HepG2 (cell line): Measurements from ENCODE around the gene HYCC2. TPM values are rescaled to one million over a fixed set of nuclear protein-coding genes. Genes with fewer than 3 reads are reported as not detected.

Experiments
- ATF7-NPFF ChIP-seq: sonication (generic); formaldehyde crosslinking; IDR thresholded peaks from 2 replicates; pipeline ENCODE4 v1.8.1; 2023; ENCODE audit warnings: mild to moderate bottlenecking, low read depth, missing genetic modification reagents, moderate library complexity
- CREB1 ChIP-seq, 2 experiments: fragments of 450-650 bp in 1 of 2; IDR thresholded peaks; 2 replicates each; pipeline ENCODE4 v1.6.1; 2016 to 2017; ENCODE audit warnings: control low read depth in 1 of 2, mild to moderate bottlenecking in 1 of 2, missing compliant biosample characterization in 1 of 2, missing genetic modification characterization in 1 of 2
- EEA1 ChIP-seq: sonication (generic); formaldehyde crosslinking; IDR thresholded peaks from 2 replicates; pipeline ENCODE4 v1.5.1; 2020; ENCODE audit warnings: mild to moderate bottlenecking, missing genetic modification reagents, borderline replicate concordance
- POLR2G ChIP-seq: fragments of 200-400 bp; formaldehyde crosslinking; IDR thresholded peaks from 2 replicates; pipeline ENCODE4 v1.6.1; 2018; ENCODE audit warnings: mild to moderate bottlenecking, low read depth, low read length, moderate library complexity
- PRDM4 ChIP-seq: sonication (generic); formaldehyde crosslinking; IDR thresholded peaks from 2 replicates; pipeline ENCODE4 v1.9.0; 2021; ENCODE audit warnings: missing genetic modification reagents, borderline replicate concordance
- RAD51 ChIP-seq: fragments of 450-650 bp; IDR thresholded peaks from 2 replicates; pipeline ENCODE4 v1.6.1; 2016; ENCODE audit warnings: borderline replicate concordance
- SKIL ChIP-seq: sonication (generic); formaldehyde crosslinking; IDR thresholded peaks from 2 replicates; pipeline ENCODE4 v1.8.0; 2022; ENCODE audit warnings: missing genetic modification reagents, mild to moderate bottlenecking, moderate library complexity, borderline replicate concordance
- SUZ12 ChIP-seq: fragments of 150-350 bp; IDR thresholded peaks from 2 replicates; pipeline ENCODE4 v1.6.1; 2014; ENCODE audit warnings: low read depth, low read length
- ZNF614 ChIP-seq: IDR thresholded peaks from 2 replicates; pipeline ENCODE4 v1.6.1; 2018; ENCODE audit warnings: missing biosample characterization, missing genetic modification reagents, inconsistent platforms, borderline replicate concordance
- ZNF709 ChIP-seq: sonication (generic); formaldehyde crosslinking; IDR thresholded peaks from 2 replicates; pipeline ENCODE4 v1.5.0; 2020; ENCODE audit warnings: mild to moderate bottlenecking, missing genetic modification reagents
- ZZZ3 ChIP-seq: sonication (generic); formaldehyde crosslinking; IDR thresholded peaks from 2 replicates; pipeline ENCODE4 v1.4.0; 2020; ENCODE audit warnings: missing genetic modification reagents, mild to moderate bottlenecking, borderline replicate concordance
- polyA plus RNA-seq, 8 experiments: library from polyadenylated mRNA; depleted of rRNA in 3 of 8; stranded (reverse) in 7 of 8; unstranded in 1 of 8; fragments of >200 nt; fragmentation: Illumina TruSeq in 4 of 8; extraction: Trizol in 4 of 8; gene quantifications; 2 replicates each; pipeline versions ENCODE4 v1.2.1 to v1.2.3, GENCODE V29; 2011 to 2016; ENCODE audit warnings: low read depth in 4 of 8, missing spikeins in 1 of 8, mixed read lengths in 1 of 8; ENCODE audit not compliant: insufficient read depth in 1 of 8
- total RNA-seq, 5 experiments: library from RNA; depleted of rRNA; stranded (reverse); fragments of >200 nt; fragmentation: Illumina TruSeq; extraction: Trizol; gene quantifications; 2 replicates each; pipeline ENCODE4 v1.2.3, GENCODE V29; 2016; ENCODE audit warnings: low read depth in 1 of 5
- TF ChIP-seq, protein P1 (sequence below): sonication (generic); formaldehyde crosslinking; IDR thresholded peaks from 2 replicates; pipeline ENCODE4 v1.4.0; 2020; ENCODE audit warnings: missing genetic modification reagents
- TF ChIP-seq, protein P2 (sequence below): sonication (generic); formaldehyde crosslinking; IDR thresholded peaks from 2 replicates; pipeline ENCODE4 v1.4.0; 2020; ENCODE audit warnings: mild to moderate bottlenecking, missing genetic modification reagents, borderline replicate concordance

The HYCC2 gene
- total and polyA plus RNA-seq, 2 of the 13 experiments (the other 11 are each of a cell fraction or from before 2014, with no cell fraction given): 4.7 to 13.9 TPM

GRCh38 chr2:201116959-201117734 is 45.7 kb upstream of the HYCC2 start (continued):
- TF ChIP-seq, protein P1, sequence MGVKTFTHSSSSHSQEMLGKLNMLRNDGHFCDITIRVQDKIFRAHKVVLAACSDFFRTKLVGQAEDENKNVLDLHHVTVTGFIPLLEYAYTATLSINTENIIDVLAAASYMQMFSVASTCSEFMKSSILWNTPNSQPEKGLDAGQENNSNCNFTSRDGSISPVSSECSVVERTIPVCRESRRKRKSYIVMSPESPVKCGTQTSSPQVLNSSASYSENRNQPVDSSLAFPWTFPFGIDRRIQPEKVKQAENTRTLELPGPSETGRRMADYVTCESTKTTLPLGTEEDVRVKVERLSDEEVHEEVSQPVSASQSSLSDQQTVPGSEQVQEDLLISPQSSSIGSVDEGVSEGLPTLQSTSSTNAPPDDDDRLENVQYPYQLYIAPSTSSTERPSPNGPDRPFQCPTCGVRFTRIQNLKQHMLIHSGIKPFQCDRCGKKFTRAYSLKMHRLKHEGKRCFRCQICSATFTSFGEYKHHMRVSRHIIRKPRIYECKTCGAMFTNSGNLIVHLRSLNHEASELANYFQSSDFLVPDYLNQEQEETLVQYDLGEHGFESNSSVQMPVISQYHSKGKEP: no peak
- TF ChIP-seq SKIL: no peak
- TF ChIP-seq, protein P2, sequence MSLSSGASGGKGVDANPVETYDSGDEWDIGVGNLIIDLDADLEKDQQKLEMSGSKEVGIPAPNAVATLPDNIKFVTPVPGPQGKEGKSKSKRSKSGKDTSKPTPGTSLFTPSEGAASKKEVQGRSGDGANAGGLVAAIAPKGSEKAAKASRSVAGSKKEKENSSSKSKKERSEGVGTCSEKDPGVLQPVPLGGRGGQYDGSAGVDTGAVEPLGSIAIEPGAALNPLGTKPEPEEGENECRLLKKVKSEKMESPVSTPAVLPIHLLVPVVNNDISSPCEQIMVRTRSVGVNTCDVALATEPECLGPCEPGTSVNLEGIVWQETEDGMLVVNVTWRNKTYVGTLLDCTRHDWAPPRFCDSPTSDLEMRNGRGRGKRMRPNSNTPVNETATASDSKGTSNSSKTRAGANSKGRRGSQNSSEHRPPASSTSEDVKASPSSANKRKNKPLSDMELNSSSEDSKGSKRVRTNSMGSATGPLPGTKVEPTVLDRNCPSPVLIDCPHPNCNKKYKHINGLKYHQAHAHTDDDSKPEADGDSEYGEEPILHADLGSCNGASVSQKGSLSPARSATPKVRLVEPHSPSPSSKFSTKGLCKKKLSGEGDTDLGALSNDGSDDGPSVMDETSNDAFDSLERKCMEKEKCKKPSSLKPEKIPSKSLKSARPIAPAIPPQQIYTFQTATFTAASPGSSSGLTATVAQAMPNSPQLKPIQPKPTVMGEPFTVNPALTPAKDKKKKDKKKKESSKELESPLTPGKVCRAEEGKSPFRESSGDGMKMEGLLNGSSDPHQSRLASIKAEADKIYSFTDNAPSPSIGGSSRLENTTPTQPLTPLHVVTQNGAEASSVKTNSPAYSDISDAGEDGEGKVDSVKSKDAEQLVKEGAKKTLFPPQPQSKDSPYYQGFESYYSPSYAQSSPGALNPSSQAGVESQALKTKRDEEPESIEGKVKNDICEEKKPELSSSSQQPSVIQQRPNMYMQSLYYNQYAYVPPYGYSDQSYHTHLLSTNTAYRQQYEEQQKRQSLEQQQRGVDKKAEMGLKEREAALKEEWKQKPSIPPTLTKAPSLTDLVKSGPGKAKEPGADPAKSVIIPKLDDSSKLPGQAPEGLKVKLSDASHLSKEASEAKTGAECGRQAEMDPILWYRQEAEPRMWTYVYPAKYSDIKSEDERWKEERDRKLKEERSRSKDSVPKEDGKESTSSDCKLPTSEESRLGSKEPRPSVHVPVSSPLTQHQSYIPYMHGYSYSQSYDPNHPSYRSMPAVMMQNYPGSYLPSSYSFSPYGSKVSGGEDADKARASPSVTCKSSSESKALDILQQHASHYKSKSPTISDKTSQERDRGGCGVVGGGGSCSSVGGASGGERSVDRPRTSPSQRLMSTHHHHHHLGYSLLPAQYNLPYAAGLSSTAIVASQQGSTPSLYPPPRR (CRISPR knock-in tag): no peak
- TF ChIP-seq CREB1 (IDR thresholded peaks at IDR 0.05): no peak
- TF ChIP-seq CREB1 (CRISPR knock-in tag; IDR thresholded peaks at IDR 0.05): peak; percentile 40; the same call in 1 of the 2 replicates
- peak; percentile 13; the same call in 1 of the 2 replicates for TF ChIP-seq ZNF614 (CRISPR knock-in tag)
- no peak; the same call in 1 of the 2 replicates for TF ChIP-seq POLR2G
- no peak for TF ChIP-seq EEA1
- no peak for TF ChIP-seq SUZ12
- TF ChIP-seq PRDM4: no peak
- TF ChIP-seq RAD51: no peak
- TF ChIP-seq ATF7-NPFF (CRISPR knock-in tag): no peak
- no peak; the same call in 1 of the 2 replicates for TF ChIP-seq ZZZ3 (CRISPR knock-in tag)
- TF ChIP-seq ZNF709 (CRISPR knock-in tag): no peak
